Breast epithelium (tissue), 3 donors: Measurements from ENCODE around the gene KLHL41.

Source experiments
- POLR2A ChIP-seq: fragments of 450-650 bp; IDR thresholded peaks from one replicate; pipeline ENCODE4 v1.6.1; 2016; ENCODE audit warnings: antibody characterized with exemption, mild to moderate bottlenecking, moderate library complexity
- POLR2AphosphoS5 ChIP-seq, 3 donors: sonication (generic); formaldehyde crosslinking; IDR thresholded peaks; one replicate each; pipeline ENCODE4 v1.6.1; 2017; ENCODE audit warnings: antibody characterized with exemption in 3 of 3
- TF ChIP-seq, protein P1 (sequence below), 3 donors: fragments of 450-650 bp; IDR thresholded peaks; one replicate each; pipeline ENCODE4 v1.5.1; 2016 to 2017; ENCODE audit warnings: antibody characterized with exemption in 3 of 3, mild to moderate bottlenecking in 3 of 3, moderate library complexity in 3 of 3

DNA sequence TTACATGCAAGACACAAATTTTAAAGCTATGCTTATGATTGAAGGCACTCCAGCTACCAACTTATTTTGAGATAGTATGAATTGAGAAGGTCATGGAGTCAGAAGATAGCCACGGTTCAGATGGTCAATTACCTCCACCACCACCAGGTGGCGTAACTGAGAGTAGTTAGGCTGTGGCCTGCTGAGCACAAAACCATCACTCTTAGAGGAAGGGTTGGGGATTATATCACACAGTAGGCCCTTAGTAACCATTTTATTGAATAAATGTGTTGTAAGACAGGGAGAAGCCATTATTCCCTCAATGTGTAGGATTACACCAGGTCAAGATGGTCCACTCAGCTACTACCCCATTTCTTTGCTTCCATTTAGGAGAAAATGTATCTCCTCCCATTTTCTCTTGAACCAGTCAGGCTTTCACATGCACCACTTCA lies 18.8 kb downstream of the KLHL41 start:
- no peak for TF ChIP-seq POLR2AphosphoS5 (IDR thresholded peaks at IDR 0.05)
- TF ChIP-seq, protein P1, sequence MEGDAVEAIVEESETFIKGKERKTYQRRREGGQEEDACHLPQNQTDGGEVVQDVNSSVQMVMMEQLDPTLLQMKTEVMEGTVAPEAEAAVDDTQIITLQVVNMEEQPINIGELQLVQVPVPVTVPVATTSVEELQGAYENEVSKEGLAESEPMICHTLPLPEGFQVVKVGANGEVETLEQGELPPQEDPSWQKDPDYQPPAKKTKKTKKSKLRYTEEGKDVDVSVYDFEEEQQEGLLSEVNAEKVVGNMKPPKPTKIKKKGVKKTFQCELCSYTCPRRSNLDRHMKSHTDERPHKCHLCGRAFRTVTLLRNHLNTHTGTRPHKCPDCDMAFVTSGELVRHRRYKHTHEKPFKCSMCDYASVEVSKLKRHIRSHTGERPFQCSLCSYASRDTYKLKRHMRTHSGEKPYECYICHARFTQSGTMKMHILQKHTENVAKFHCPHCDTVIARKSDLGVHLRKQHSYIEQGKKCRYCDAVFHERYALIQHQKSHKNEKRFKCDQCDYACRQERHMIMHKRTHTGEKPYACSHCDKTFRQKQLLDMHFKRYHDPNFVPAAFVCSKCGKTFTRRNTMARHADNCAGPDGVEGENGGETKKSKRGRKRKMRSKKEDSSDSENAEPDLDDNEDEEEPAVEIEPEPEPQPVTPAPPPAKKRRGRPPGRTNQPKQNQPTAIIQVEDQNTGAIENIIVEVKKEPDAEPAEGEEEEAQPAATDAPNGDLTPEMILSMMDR (IDR thresholded peaks at IDR 0.05), result peak; percentile 62 to 80 (median 77)
- TF ChIP-seq POLR2A, result no peak
